K562 (cell line): Measurements from ENCODE around the gene GPR176. TPM values are rescaled to one million over a fixed set of nuclear protein-coding genes. Genes with fewer than 3 reads are reported as not detected.
A peak's percentile ranks its signal among the peaks of the same experiment; 100 is the strongest.

Experiments
- ATAC-seq: fragments of 200-7000 bp; cut with Tn5 transposase; 3 replicates; pipeline ENCODE4 v1.9.1; 2020; ENCODE audit warnings: moderate library complexity
- BruUV-seq: library from RNA; stranded (reverse); fragments of 400-500 nt; replicated peaks from 2 replicates; lab custom pipeline; 2021; lab: Mats Ljungman, UMichigan
- CTCF ChIA-PET: fragments of 300-600 bp; formaldehyde crosslinking; extraction: SDS; loops from one replicate; lab custom pipeline; 2021; ENCODE audit warnings: low intra/inter-chr PET ratio; lab: Yijun Ruan, JAX
- POLR2A ChIA-PET: fragments of 300-600, 350-650 bp; sonication (Branson Sonifier 250); formaldehyde crosslinking; extraction: SDS; loops from one replicate; lab custom pipeline; 2021; ENCODE audit warnings: antibody characterized with exemption, inconsistent platforms; lab: Yijun Ruan, JAX
- DNase-seq, 4 experiments: peaks; one replicate each; pipeline versions ENCODE4 v3.0.0 to v3.0.0-alpha.2; 2011 to 2018; ENCODE audit warnings: low spot score in 3 of 4, mixed read lengths in 3 of 4; ENCODE audit errors: extremely low read depth in 1 of 4
- FAIRE-seq: peaks from 2 replicates; lab custom pipeline; 2011; peaks lifted over from hg19 to GRCh38; lab: Jason Lieb, UNC
- H2AFZ ChIP-seq: 2 replicates; pipeline ENCODE4 v1.6.0; 2011; ENCODE audit warnings: low read depth, low read length, control low read depth, inconsistent platforms
- H3K27ac ChIP-seq: fragments of 200-600 bp; 3 replicates; pipeline ENCODE4 v1.8.0; 2011; ENCODE audit warnings: low read depth, mild to moderate bottlenecking, control low read depth, inconsistent platforms, low read length, moderate library complexity, mixed read lengths; ENCODE audit errors: extremely low read depth
- H3K27me3 ChIP-seq, 2 experiments: fragments of 300-600 bp in 1 of 2; 2 replicates in 1 of 2; 3 replicates in 1 of 2; pipeline versions ENCODE4 v1.6.0 to v1.8.0; 2011; ENCODE audit warnings: inconsistent platforms in 2 of 2, low read length in 2 of 2, mild to moderate bottlenecking in 1 of 2, mixed read lengths in 1 of 2, moderate library complexity in 1 of 2; ENCODE audit not compliant: control insufficient read depth in 2 of 2, insufficient read depth in 2 of 2
- H3K36me3 ChIP-seq: fragments of 300-600 bp; 3 replicates; pipeline ENCODE4 v1.8.0; 2011; ENCODE audit warnings: mild to moderate bottlenecking, low read length, inconsistent platforms; ENCODE audit not compliant: control insufficient read depth, insufficient read depth
- H3K4me1 ChIP-seq, 2 experiments: fragments of 200-600 bp in 1 of 2; replicated peaks in 1 of 2; 2 replicates in 1 of 2; 3 replicates in 1 of 2; pipeline versions ENCODE4 v1.5.1 to v1.8.0; 2011; ENCODE audit warnings: inconsistent platforms in 2 of 2, low read length in 2 of 2, mild to moderate bottlenecking in 1 of 2, mixed read lengths in 1 of 2, moderate library complexity in 1 of 2; ENCODE audit not compliant: control insufficient read depth in 2 of 2, insufficient read depth in 2 of 2
- H3K4me2 ChIP-seq: 2 replicates; pipeline ENCODE4 v1.6.1; 2011; ENCODE audit warnings: low read length, control low read depth, inconsistent platforms, mixed read lengths; ENCODE audit not compliant: insufficient read depth
- H3K4me3 ChIP-seq: fragments of 200-600 bp; sonication (generic), shearing (Covaris generic); 2 replicates; pipeline ENCODE4 v1.5.1; 2016; ENCODE audit warnings: control low read depth, inconsistent platforms
- H3K79me2 ChIP-seq: fragments of 200-600 bp; 3 replicates; pipeline ENCODE4 v1.8.0; 2011; ENCODE audit warnings: low read length, inconsistent platforms; ENCODE audit not compliant: control insufficient read depth, insufficient read depth
- H3K9ac ChIP-seq, 2 experiments: 2 replicates each; pipeline versions ENCODE4 v1.6.0 to v1.6.1; 2011; ENCODE audit warnings: low read depth in 2 of 2, low read length in 2 of 2, control low read depth in 1 of 2, inconsistent platforms in 1 of 2, mild to moderate bottlenecking in 1 of 2, mixed read lengths in 1 of 2; ENCODE audit not compliant: insufficient read depth in 1 of 2
- H3K9me1 ChIP-seq: one replicate; pipeline ENCODE4 v1.6.0; 2011; ENCODE audit warnings: inconsistent platforms, mild to moderate bottlenecking, low read length, moderate library complexity; ENCODE audit not compliant: control insufficient read depth, insufficient read depth
- H3K9me3 ChIP-seq: replicated peaks from 2 replicates; pipeline ENCODE4 v1.5.1; 2011; ENCODE audit warnings: low read depth, low read length, inconsistent platforms; ENCODE audit not compliant: control insufficient read depth, insufficient read depth
- H4K20me1 ChIP-seq: replicated peaks from 2 replicates; pipeline ENCODE4 v1.6.1; 2011; ENCODE audit warnings: low read length, inconsistent platforms, mixed read lengths; ENCODE audit not compliant: control insufficient read depth, insufficient read depth
- CBFA2T3 ChIP-seq: fragments of 450-650 bp; IDR thresholded peaks from 2 replicates; pipeline ENCODE4 v1.6.1; 2017
- FOXP1 ChIP-seq: sonication (generic); formaldehyde crosslinking; IDR thresholded peaks from 2 replicates; pipeline ENCODE4 v1.8.0; 2022; ENCODE audit warnings: mild to moderate bottlenecking, missing genetic modification reagents
- HDAC6 ChIP-seq: IDR thresholded peaks from 2 replicates; pipeline ENCODE4 v1.6.1; 2012; ENCODE audit warnings: low read depth, mild to moderate bottlenecking, control low read depth, inconsistent platforms, low read length, moderate library complexity
- KHSRP ChIP-seq: fragments of 450-650 bp; IDR thresholded peaks from 2 replicates; pipeline ENCODE4 v1.6.1; 2017
- SOX6 ChIP-seq: fragments of 450-650 bp; IDR thresholded peaks from 2 replicates; pipeline ENCODE4 v1.6.1; 2014; ENCODE audit warnings: mild to moderate bottlenecking
- SP2 ChIP-seq: IDR thresholded peaks from 2 replicates; pipeline ENCODE4 v1.6.1; 2011; ENCODE audit warnings: mild to moderate bottlenecking, low read depth, low read length, moderate library complexity; ENCODE audit not compliant: poor library complexity, severe bottlenecking; ENCODE audit errors: extremely low read depth
- WGBS: fragments of 100-300 bp; shearing (Covaris generic); methylation state at CpG from one replicate; pipeline ENCODE4 v1.1.6; 2016; ENCODE audit warnings: low coverage, mixed read lengths; ENCODE audit not compliant: insufficient coverage; ENCODE audit errors: missing lambda C conversion rate; 5-methylcytosine and 5-hydroxymethylcytosine counted together
- in situ Hi-C: fragments of 300-500 bp; cut with MboI; formaldehyde crosslinking; loops from 4 replicates; pipeline ENCODE4 v1.15.0; 2018; ENCODE audit warnings: inconsistent platforms, mixed read lengths
- intact Hi-C: fragments of 100-400 bp; cut with micrococcal nuclease; formaldehyde crosslinking; loops from 2 replicates; pipeline ENCODE4 v1.14.2; 2022
- polyA plus RNA-seq, 8 experiments: library from polyadenylated mRNA; depleted of rRNA in 4 of 8; stranded (reverse) in 5 of 8; unstranded in 3 of 8; fragments of >200 nt; fragmentation: Nextera tagmentation in 2 of 8; fragmentation: Illumina TruSeq in 1 of 8; extraction: Ambion mirVana in 2 of 8; extraction: Trizol in 1 of 8; gene quantifications; 2 replicates each; pipeline versions ENCODE4 v1.2.1 to v1.2.3, GENCODE V29; 2011 to 2014; ENCODE audit warnings: inconsistent platforms in 1 of 8, missing spikeins in 1 of 8
- total RNA-seq, 7 experiments: library from RNA; depleted of rRNA in 6 of 7; stranded (reverse); fragments of >200 nt in 6 of 7; fragmentation: Illumina TruSeq in 2 of 7; extraction: Trizol in 2 of 7; gene quantifications; 2 replicates each; pipeline versions ENCODE4 v1.2.1 to v1.2.3, GENCODE V29; 2011 to 2021; ENCODE audit warnings: low replicate concordance in 1 of 7
- TF ChIP-seq, protein P1 (sequence below): fragments of 450-650 bp; formaldehyde crosslinking; IDR thresholded peaks from 2 replicates; pipeline ENCODE4 v1.4.0; 2020; ENCODE audit warnings: mild to moderate bottlenecking
- TF ChIP-seq, protein P2 (sequence below): sonication (generic); IDR thresholded peaks from 2 replicates; pipeline ENCODE4 v1.6.1; 2016

GPR176 gene
- total and polyA plus RNA-seq, 9 of the 15 experiments (the other 6 are each of a cell fraction or from before 2014, with no cell fraction given): 0.03 to 1.2 (median 0.76) TPM

DNA sequence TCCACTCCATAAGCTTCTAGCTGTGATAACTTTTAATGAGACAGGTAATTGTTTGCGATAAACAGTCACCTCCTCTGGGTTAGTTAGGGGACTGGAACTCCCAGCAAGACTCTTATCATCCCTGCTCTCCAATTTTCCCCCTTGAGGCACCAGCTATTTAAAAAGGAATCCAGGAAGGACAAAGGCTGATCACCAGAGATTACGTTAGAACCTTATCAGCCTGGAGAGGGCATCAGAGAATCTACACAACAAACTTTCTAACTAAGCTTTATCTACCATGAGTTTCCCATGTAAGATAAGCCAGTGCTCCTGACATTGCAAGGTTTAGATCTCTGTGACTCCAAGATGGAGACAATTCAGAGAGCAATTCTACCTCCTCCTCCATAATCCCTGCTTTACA is 31.3 kb downstream of the GPR176 start:
- H3K9ac ChIP-seq: no peak overlapping the region
- FAIRE-seq (no peak), ATAC-seq (no peak), DNase-seq (no peak)
- H3K4me1 ChIP-seq: peaks cover 0 to 12% of the 10 kb centered on the region in 2 experiments; a peak in 3 of 5 replicates
- ChIA-PET POLR2A (interaction anchor here (0.6 to 1.3 kb wide), 2 partner anchors 9 to 358 kb away, joined by 3 to 5 read pairs; no protein-coding TSS in a partner anchor), CTCF (no interaction called here)
- no peak overlapping the region for H3K27ac ChIP-seq
- BruUV-seq: no TSS peak
- TF ChIP-seq CBFA2T3 (0 out of 2 replicates have a peak, but pooled peaks have one; percentile 3), FOXP1 (CRISPR knock-in tag) (no peak), KHSRP (no peak), SP2 (no peak), HDAC6 (no peak), SOX6 (peak; percentile 62; the same call in 1 of the 2 replicates)
- TF ChIP-seq, protein P1, sequence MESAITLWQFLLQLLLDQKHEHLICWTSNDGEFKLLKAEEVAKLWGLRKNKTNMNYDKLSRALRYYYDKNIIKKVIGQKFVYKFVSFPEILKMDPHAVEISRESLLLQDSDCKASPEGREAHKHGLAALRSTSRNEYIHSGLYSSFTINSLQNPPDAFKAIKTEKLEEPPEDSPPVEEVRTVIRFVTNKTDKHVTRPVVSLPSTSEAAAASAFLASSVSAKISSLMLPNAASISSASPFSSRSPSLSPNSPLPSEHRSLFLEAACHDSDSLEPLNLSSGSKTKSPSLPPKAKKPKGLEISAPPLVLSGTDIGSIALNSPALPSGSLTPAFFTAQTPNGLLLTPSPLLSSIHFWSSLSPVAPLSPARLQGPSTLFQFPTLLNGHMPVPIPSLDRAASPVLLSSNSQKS (CRISPR knock-in tag): no peak
- TF ChIP-seq, protein P2, sequence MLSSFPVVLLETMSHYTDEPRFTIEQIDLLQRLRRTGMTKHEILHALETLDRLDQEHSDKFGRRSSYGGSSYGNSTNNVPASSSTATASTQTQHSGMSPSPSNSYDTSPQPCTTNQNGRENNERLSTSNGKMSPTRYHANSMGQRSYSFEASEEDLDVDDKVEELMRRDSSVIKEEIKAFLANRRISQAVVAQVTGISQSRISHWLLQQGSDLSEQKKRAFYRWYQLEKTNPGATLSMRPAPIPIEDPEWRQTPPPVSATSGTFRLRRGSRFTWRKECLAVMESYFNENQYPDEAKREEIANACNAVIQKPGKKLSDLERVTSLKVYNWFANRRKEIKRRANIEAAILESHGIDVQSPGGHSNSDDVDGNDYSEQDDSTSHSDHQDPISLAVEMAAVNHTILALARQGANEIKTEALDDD: 0 out of 2 replicates have a peak, but pooled peaks have one; percentile 31
- H3K9me1 ChIP-seq: no peaks in the 10 kb centered on the region
- no peaks in the 10 kb centered on the region for H3K79me2 ChIP-seq
- H3K27me3 ChIP-seq: no peaks in the 10 kb centered on the region
- intact Hi-C loops: loop anchor here (5.0 kb wide), 1 partner anchor 38 kb away; no protein-coding TSS in a partner anchor
- H4K20me1 ChIP-seq: no peaks in the 10 kb centered on the region
- peak overlapping the region; percentile 7; the same call in 1 of the 2 replicates for H3K4me2 ChIP-seq
- H3K4me3 ChIP-seq: no peak overlapping the region
- no peaks in the 10 kb centered on the region for H3K36me3 ChIP-seq
- 0% methylated on average over 2 of the region's 2 CpGs for WGBS
- H3K9me3 ChIP-seq: no peaks in the 10 kb centered on the region
- in situ Hi-C loops: no loop called here
- H2AFZ ChIP-seq: no peak overlapping the region
